ENCODE results near the gene ESYT1.

The ESYT1 gene

GRCh38 chr12:56143870-56144269 is 15.8 kb downstream of the ESYT1 start:
- TF ChIP-seq FOXP2 (optimal IDR thresholded peaks at IDR 0.05; ENCODE audit: borderline replicate concordance, extremely low read depth, extremely low read length, insufficient read depth) (no peak), POLR2AphosphoS5 (IDR thresholded peaks at IDR 0.05; ENCODE audit: low read depth, low read length) (no peak), TAF1 (IDR thresholded peaks at IDR 0.05; ENCODE audit: borderline replicate concordance, insufficient read depth, low read length) (no peak), SIN3A (IDR thresholded peaks at IDR 0.05; ENCODE audit: borderline replicate concordance, insufficient read depth, low read length) (no peak)
- TF ChIP-seq, protein P1, sequence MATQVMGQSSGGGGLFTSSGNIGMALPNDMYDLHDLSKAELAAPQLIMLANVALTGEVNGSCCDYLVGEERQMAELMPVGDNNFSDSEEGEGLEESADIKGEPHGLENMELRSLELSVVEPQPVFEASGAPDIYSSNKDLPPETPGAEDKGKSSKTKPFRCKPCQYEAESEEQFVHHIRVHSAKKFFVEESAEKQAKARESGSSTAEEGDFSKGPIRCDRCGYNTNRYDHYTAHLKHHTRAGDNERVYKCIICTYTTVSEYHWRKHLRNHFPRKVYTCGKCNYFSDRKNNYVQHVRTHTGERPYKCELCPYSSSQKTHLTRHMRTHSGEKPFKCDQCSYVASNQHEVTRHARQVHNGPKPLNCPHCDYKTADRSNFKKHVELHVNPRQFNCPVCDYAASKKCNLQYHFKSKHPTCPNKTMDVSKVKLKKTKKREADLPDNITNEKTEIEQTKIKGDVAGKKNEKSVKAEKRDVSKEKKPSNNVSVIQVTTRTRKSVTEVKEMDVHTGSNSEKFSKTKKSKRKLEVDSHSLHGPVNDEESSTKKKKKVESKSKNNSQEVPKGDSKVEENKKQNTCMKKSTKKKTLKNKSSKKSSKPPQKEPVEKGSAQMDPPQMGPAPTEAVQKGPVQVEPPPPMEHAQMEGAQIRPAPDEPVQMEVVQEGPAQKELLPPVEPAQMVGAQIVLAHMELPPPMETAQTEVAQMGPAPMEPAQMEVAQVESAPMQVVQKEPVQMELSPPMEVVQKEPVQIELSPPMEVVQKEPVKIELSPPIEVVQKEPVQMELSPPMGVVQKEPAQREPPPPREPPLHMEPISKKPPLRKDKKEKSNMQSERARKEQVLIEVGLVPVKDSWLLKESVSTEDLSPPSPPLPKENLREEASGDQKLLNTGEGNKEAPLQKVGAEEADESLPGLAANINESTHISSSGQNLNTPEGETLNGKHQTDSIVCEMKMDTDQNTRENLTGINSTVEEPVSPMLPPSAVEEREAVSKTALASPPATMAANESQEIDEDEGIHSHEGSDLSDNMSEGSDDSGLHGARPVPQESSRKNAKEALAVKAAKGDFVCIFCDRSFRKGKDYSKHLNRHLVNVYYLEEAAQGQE (IDR thresholded peaks at IDR 0.05; ENCODE audit: insufficient read depth in 1 of 2, low read depth in 2 of 2, low read length in 2 of 2), result no peak

GRCh38 chr12:56145217-56145616 is 17.1 kb downstream of the ESYT1 start:
- TF ChIP-seq TAF1 (IDR thresholded peaks at IDR 0.05; ENCODE audit: borderline replicate concordance, insufficient read depth, low read length) (no peak), SIN3A (IDR thresholded peaks at IDR 0.05; ENCODE audit: borderline replicate concordance, insufficient read depth, low read length) (no peak), POLR2AphosphoS5 (IDR thresholded peaks at IDR 0.05; ENCODE audit: low read depth, low read length) (no peak), FOXP2 (optimal IDR thresholded peaks at IDR 0.05; ENCODE audit: borderline replicate concordance, extremely low read depth, extremely low read length, insufficient read depth) (no peak)
- TF ChIP-seq, protein P1 (IDR thresholded peaks at IDR 0.05; ENCODE audit: insufficient read depth in 1 of 2, low read depth in 2 of 2, low read length in 2 of 2), result no peak

DNA sequence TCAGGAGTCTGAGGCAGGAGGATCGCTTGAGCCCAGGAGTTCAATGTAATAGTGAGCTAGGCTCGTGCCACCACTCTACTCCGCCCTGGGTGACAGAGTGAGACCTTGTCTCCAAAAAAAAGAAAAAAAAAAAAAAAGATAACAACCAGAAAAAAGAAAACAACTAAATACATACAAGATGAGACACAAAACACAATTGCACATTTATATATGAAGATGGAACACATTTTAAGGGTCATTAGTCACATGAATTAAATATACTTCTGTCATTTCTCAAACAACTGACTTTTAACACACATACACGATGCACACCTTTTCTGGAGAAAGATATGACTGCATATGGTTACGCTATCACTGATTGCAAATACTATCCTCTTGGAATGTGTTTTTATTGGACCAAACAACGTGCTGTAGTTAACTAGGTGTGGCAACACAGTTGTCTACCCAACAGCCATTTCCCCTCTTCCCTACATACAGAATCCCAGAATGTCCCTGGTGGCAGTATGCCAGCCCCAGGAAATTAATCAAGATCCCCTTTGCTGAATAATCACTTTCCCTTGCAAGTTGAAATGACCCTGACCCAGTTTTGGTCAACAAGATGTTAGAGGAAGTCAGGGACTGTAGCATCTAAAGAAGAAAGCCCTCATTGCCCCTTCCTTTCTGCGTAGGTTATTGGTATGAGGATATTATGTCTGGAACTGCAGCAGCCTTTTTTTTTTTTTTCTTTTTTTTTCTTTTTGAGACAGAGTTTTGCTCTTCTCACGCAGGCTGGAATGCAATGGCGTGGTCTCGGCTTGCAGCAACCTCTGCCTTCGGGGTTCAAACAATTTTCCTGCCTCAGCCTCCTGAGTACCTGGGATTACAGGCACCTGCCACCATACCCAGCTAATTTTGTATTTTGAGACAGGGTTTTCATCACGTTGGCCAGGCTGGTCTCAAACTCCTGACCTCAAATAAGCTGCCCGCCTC is 18.7 kb downstream of the ESYT1 start:
- TF ChIP-seq, protein P1 (IDR thresholded peaks at IDR 0.05; ENCODE audit: insufficient read depth in 1 of 2, low read depth in 2 of 2, low read length in 2 of 2), result no peak
- 0 out of 2 replicates have a peak, but pooled peaks have one; percentile 14 for TF ChIP-seq SIN3A (IDR thresholded peaks at IDR 0.05; ENCODE audit: borderline replicate concordance, insufficient read depth, low read length)
- TF ChIP-seq TAF1 (IDR thresholded peaks at IDR 0.05; ENCODE audit: borderline replicate concordance, insufficient read depth, low read length), result no peak
- TF ChIP-seq FOXP2 (optimal IDR thresholded peaks at IDR 0.05; ENCODE audit: borderline replicate concordance, extremely low read depth, extremely low read length, insufficient read depth), result no peak

DNA sequence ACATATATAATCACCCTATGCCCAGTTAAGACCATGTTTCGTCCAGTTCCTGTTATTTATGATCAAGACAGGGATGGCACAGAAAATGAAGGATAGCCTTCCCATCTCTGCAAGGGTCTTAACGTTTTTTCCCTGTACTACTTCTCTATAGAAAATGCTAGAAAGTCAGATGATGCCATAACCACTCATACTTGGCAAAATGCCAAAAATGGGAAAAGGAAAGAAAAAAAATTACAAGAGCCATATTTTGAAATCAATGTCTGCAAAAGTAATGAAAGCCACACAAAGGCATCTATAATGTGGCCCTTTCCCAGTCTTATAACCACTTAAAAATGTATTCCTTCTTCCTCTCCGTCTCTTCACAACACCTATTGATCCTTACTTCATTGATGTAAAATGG is 22.5 kb downstream of the ESYT1 start:
- TF ChIP-seq, protein P1 (IDR thresholded peaks at IDR 0.05; ENCODE audit: insufficient read depth in 1 of 2, low read depth in 2 of 2, low read length in 2 of 2), result no peak
- no peak for TF ChIP-seq POLR2AphosphoS5 (IDR thresholded peaks at IDR 0.05; ENCODE audit: low read depth, low read length)
- no peak for TF ChIP-seq SIN3A (IDR thresholded peaks at IDR 0.05; ENCODE audit: borderline replicate concordance, insufficient read depth, low read length)
- no peak for TF ChIP-seq FOXP2 (optimal IDR thresholded peaks at IDR 0.05; ENCODE audit: borderline replicate concordance, extremely low read depth, extremely low read length, insufficient read depth)
- no peak for TF ChIP-seq TAF1 (IDR thresholded peaks at IDR 0.05; ENCODE audit: borderline replicate concordance, insufficient read depth, low read length)

Measured in PFSK-1 (cell line).